ENCODE results near the gene VSTM2L.

DNA sequence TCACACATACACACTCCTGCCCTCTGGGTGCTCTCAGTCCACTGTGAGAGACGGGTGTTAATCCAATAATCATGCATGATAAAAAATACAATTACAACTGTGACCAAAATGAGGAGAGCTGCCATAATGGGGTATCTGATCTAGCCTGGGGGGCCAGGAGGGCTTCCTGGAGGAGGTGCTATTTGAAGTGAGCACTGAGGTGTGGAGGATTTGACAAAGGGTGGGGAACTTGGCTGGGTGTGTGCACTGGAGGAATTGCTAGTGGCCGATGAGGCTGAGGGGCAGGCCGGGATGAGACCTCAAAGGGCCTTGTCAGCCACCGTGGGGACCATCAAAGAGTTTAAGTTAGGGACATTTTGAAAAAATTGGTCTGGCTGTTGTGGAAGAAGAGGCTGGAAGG is 34.8 kb downstream of the VSTM2L start:
- no peak for TF ChIP-seq POLR2A (IDR thresholded peaks at IDR 0.05)
- TF ChIP-seq, protein P1, sequence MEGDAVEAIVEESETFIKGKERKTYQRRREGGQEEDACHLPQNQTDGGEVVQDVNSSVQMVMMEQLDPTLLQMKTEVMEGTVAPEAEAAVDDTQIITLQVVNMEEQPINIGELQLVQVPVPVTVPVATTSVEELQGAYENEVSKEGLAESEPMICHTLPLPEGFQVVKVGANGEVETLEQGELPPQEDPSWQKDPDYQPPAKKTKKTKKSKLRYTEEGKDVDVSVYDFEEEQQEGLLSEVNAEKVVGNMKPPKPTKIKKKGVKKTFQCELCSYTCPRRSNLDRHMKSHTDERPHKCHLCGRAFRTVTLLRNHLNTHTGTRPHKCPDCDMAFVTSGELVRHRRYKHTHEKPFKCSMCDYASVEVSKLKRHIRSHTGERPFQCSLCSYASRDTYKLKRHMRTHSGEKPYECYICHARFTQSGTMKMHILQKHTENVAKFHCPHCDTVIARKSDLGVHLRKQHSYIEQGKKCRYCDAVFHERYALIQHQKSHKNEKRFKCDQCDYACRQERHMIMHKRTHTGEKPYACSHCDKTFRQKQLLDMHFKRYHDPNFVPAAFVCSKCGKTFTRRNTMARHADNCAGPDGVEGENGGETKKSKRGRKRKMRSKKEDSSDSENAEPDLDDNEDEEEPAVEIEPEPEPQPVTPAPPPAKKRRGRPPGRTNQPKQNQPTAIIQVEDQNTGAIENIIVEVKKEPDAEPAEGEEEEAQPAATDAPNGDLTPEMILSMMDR (IDR thresholded peaks at IDR 0.05): no peak
